Activated naive CD4-positive, alpha-beta T cell treated with anti-CD3 and anti-CD28 coated beads, Interleukin-2, amount 50 U/mL, for 24 hours (primary cell): ENCODE results near the gene SPTAN1.

Experiments
- H3K27ac Mint-ChIP-seq: one replicate; pipeline ENCODE4 v1.8.0; 2021; ENCODE audit warnings: mild to moderate bottlenecking, mixed read lengths
- H3K27me3 Mint-ChIP-seq: one replicate; pipeline ENCODE4 v1.8.0; 2021; ENCODE audit warnings: mixed read lengths
- H3K36me3 Mint-ChIP-seq: one replicate; pipeline ENCODE4 v1.8.0; 2021; ENCODE audit warnings: mixed read lengths
- H3K4me1 Mint-ChIP-seq: one replicate; pipeline ENCODE4 v1.8.0; 2021; ENCODE audit warnings: mixed read lengths
- H3K4me3 Mint-ChIP-seq: one replicate; pipeline ENCODE4 v1.8.0; 2021; ENCODE audit warnings: mild to moderate bottlenecking, mixed read lengths
- H3K9me3 Mint-ChIP-seq: one replicate; pipeline ENCODE4 v1.8.0; 2021; ENCODE audit warnings: mixed read lengths

Gene SPTAN1

DNA sequence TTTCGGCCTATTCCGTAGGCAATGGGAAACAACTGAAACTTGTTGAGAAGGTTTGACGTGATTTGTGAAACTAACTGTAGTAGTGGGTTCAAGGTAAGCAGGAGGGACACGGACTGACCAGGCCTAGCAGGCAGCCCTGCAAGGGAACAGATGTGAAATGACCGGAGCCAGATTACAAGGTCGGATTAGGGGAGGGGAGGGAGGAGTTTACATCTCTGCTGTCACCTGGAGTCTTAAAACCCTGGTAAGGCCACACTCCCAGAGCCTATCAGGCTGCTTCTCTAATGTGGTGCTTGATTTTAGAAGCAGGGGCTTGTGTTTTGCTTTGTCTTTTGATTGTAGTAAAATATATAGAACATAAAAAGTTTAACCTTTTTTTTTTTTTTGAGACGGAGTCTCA, 3.5 kb upstream of the SPTAN1 start:
- Mint-ChIP-seq H3K27me3 (no peaks in the 10 kb centered on the region), H3K4me3 (no peak overlapping the region), H3K9me3 (no peaks in the 10 kb centered on the region), H3K36me3 (no peaks in the 10 kb centered on the region), H3K4me1 (peaks cover 28% of the 10 kb centered on the region), H3K27ac (no peak overlapping the region)

- peak overlapping the region; percentile 11 for H3K4me3 Mint-ChIP-seq
- H3K27ac Mint-ChIP-seq: no peak overlapping the region
- peaks cover 28% of the 10 kb centered on the region for H3K4me1 Mint-ChIP-seq
These were observed 2.2 kb upstream of the SPTAN1 start for GRCh38 chr9:128550226-128550625.

DNA sequence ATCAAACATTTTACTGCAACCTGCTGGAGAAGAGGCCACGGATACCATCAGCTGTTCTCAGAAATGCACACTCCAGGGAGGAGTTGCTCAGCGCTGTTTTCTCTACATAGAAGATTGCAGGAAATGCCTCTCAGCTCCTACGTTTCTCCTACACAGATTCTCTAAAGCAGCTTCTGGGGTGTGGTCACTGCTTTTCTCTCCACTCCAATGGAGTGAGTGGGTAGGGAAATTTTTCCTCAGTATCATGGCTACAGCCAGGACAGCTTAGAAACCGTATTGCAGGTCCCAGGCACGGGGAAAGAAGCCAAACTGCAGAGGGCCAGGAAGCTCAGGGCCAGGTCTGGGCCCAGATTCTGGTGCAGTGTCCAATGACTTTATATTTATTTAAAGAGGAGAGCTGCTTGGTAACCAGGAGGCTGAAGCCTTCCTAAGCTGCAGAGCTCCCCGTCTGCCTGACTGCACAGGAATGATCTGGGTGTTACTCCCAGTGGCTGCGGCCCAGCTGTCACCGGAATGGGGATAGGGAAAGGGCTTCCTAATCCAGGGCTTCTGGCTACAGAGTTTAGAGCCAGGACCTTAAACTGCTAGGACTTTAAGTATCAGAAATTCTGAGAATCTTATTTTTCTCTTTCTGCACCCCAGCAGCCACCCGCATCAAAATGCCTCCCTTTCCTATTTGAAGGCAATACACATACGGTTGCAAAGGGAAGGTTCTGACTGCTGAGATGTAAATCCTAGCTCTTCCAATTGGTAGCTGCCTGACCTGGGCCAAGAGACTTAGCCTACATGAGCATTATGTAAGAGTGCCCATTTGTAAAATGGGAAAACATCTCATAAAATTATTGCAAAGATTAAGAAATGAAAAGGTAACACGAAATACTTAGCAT, 1.4 kb upstream of the SPTAN1 start:
- Mint-ChIP-seq H3K4me1 (peaks cover 28% of the 10 kb centered on the region), H3K4me3 (peak overlapping the region; percentile 11), H3K9me3 (no peaks in the 10 kb centered on the region), H3K27ac (peak overlapping the region; percentile 77), H3K36me3 (no peaks in the 10 kb centered on the region), H3K27me3 (no peaks in the 10 kb centered on the region)

More at GRCh38 chr9:128550226-128550625, 2.2 kb upstream of the SPTAN1 start:
- H3K36me3 Mint-ChIP-seq: no peaks in the 10 kb centered on the region
- no peaks in the 10 kb centered on the region for H3K9me3 Mint-ChIP-seq
- H3K27me3 Mint-ChIP-seq: no peaks in the 10 kb centered on the region

DNA sequence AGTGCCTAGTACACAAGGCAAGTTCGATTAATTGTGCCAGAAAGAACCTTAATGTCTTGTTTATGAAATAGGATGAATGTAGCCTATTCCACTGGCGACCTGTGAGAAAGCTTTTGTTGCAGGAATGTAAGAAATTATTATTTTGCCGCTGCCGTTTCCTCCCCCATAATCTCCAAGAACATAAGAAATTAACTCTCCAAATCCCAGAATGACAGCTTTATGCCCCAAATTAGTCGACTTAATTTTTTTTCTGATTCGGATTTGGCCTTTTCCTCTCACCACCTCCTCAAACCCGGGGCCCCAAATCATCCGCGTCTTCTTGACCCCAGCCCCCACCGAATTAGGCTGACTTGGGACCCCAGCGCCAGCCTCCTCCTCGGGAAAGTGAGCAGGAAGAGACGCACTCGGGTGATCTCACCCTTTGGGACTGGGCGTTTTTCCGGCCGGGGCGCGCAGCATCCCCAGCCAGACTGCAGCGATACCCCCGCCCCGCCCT, 682 bp upstream of the SPTAN1 start:
- no peaks in the 10 kb centered on the region for H3K36me3 Mint-ChIP-seq
- no peaks in the 10 kb centered on the region for H3K9me3 Mint-ChIP-seq
- H3K4me3 Mint-ChIP-seq: no peak overlapping the region
- H3K4me1 Mint-ChIP-seq: peaks cover 34% of the 10 kb centered on the region
- H3K27ac Mint-ChIP-seq: peak overlapping the region; percentile 77
- H3K27me3 Mint-ChIP-seq: no peaks in the 10 kb centered on the region

DNA sequence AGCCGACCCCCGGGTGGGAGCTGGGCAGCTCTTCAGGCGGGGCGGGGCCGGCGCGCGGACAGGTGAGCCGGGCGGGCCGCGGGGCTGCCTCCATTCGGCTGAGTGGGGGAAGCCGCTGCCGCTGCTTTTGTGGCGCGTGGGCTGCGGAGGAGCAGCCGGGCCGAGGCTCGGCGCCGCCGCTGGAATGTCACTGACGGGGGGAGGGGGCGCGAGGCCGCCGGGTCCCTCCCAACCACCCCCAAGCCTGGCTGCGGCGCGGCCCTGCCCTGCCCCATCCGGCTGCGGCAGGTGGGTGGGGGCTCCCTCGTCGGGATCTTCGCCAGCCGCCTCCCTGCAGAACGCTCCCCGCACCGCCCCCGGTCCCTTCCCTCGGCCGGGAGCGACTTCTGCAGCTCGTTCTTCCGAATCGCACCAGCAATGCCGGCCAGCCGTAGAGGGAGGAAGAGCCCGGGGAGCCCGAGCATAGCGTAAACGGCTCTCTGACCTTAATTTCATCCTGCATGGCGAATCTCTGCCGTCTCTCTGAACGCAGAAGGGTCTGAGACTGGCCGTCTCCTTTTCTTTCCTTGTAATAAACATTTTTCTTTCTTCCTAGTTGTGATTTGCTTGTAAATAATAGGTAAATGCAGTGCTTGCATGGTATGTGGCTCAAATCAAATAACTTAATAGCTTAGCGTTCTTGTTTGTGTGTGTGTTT, 505 bp downstream of the SPTAN1 start:
- peaks cover 44% of the 10 kb centered on the region for H3K4me1 Mint-ChIP-seq
- no peak overlapping the region for H3K27ac Mint-ChIP-seq
- no peaks in the 10 kb centered on the region for H3K9me3 Mint-ChIP-seq

GRCh38 chr9:128553728-128554127, 1.3 kb downstream of the SPTAN1 start:
- no peak overlapping the region for H3K27ac Mint-ChIP-seq
- H3K36me3 Mint-ChIP-seq: no peaks in the 10 kb centered on the region
- H3K27me3 Mint-ChIP-seq: no peaks in the 10 kb centered on the region
- no peak overlapping the region for H3K4me3 Mint-ChIP-seq
- H3K9me3 Mint-ChIP-seq: no peaks in the 10 kb centered on the region
- H3K4me1 Mint-ChIP-seq: peaks cover 53% of the 10 kb centered on the region

More for the DNA sequence above, 505 bp downstream of the SPTAN1 start:
- Mint-ChIP-seq H3K36me3 (no peaks in the 10 kb centered on the region), H3K4me3 (no peak overlapping the region), H3K27me3 (no peaks in the 10 kb centered on the region)

DNA sequence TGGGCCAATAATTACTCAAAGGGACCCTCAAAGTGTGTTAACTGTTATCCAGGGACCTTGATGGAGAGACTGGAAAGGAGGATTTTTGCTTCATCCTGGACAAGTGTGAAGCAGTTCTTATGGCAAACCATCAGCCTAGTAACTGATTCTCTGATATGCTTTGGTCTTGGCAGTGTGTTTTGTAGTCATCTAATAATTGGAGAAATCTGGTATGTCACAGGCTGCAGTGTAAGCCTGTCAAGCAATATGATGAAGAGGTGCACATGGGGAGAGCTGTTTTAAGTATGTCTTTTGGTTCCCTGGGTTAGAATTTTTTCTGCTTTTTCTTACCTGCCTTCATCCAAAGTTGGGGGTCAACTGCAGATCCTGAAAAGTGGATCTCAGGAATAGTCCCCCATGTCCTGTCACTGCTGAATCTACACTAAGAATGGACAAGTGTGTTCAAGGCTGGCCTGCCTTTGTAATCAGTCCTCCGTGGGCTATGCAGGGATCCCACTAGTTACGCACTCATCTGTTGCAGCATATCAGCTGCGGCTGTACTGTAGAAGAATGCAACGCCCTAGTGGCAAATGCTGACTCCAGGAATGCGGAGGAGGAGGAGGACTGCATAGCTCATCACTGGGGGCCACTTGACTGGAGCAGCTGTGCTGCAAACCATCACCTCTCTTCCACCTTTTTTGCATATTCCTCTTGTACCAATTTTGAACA, 1.9 kb downstream of the SPTAN1 start:
- Mint-ChIP-seq H3K4me1 (peaks cover 58% of the 10 kb centered on the region), H3K27ac (no peak overlapping the region), H3K36me3 (no peaks in the 10 kb centered on the region), H3K9me3 (no peaks in the 10 kb centered on the region), H3K4me3 (no peak overlapping the region), H3K27me3 (no peaks in the 10 kb centered on the region)

DNA sequence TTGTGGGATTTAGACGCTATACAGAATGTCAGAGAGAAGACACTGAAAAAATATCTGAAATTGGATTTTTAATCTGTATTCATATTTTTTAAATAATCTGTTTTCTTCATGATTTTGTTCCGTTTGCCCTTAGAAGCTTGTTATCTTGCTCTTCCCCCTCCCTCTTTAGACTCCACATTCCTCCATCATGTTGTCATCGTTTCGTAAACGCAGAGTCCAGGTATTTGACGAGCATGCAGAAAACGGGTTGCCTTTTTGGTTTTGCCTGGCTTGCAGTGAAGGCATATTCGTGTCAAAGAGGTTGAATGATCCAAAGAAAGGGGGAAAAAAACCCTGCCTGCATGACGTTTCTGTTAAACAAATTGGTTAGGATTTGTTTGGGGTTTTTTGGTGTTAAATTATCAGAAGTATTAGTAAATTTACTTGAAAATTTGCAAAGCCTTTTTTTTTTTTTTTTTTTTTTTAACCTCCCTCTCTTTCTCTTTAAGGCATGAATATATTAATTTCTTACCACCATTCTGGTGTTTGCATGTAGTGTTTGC, 2.9 kb downstream of the SPTAN1 start:
- Mint-ChIP-seq H3K27ac (no peak overlapping the region), H3K36me3 (no peaks in the 10 kb centered on the region), H3K4me3 (no peak overlapping the region), H3K9me3 (no peaks in the 10 kb centered on the region), H3K4me1 (peaks cover 48% of the 10 kb centered on the region), H3K27me3 (no peaks in the 10 kb centered on the region)

DNA sequence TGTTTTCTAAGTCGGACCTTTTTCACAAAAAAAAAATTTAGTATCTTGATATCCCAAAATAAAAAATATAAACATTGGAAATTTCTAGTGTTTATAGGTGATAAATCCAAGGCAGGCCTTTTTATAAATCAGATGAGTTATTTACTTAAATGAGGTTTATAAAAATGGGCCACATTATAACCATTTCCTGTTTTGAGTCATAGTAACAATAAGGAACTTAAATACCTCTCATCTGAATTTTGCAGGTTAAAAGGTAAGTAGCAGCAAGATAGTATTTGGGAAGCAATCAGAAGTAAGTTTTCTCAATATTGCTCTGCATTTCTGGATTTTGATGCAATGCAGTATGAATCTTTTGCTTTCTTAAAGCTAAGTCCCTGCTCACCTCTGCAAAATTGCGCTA, 3.9 kb downstream of the SPTAN1 start:
- no peaks in the 10 kb centered on the region for H3K27me3 Mint-ChIP-seq
- no peak overlapping the region for H3K4me3 Mint-ChIP-seq
- peaks cover 39% of the 10 kb centered on the region for H3K4me1 Mint-ChIP-seq
- H3K27ac Mint-ChIP-seq: no peak overlapping the region
- no peaks in the 10 kb centered on the region for H3K36me3 Mint-ChIP-seq
- no peaks in the 10 kb centered on the region for H3K9me3 Mint-ChIP-seq

DNA sequence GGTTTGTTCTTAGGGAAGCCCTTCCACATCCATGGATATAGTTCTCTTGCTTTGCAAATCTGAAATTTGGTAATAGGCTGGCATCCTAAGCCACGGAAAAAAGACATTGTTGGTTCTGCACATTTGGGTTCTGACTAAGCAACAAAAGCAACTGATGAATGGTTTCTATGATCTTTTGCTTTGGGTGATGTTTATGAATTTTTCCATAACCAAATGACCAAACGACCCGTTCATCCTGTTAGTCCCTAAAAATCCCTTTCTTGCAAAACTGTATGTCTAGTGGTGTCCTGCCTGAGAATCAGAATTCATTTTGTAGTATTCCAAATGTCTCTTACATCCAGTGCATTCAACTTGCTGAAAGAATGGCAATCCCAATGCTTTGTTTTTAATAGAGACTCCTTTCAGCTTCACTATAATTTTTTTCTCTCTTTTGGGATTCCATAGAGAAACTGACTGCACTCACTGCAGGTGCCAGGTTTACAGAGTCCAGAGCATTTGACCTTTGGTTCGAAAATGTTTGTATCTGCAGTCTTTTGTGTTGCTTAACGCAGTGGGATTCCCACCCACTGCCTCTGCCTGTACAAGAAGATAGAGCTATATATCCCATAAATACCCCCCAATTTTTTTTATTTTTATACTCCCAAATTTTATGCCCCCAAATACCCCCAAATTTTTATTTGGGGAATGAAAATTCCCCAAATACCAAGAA, 4.7 kb downstream of the SPTAN1 start:
- Mint-ChIP-seq H3K4me1 (peaks cover 35% of the 10 kb centered on the region), H3K27me3 (no peaks in the 10 kb centered on the region), H3K27ac (peak overlapping the region; percentile 30), H3K36me3 (no peaks in the 10 kb centered on the region), H3K4me3 (peak overlapping the region; percentile 33), H3K9me3 (no peaks in the 10 kb centered on the region)

GRCh38 chr9:128558431-128559310, 6.3 kb downstream of the SPTAN1 start:
- Mint-ChIP-seq H3K36me3 (peaks cover 2% of the 10 kb centered on the region), H3K27ac (peak overlapping the region; percentile 85), H3K4me1 (peaks cover 43% of the 10 kb centered on the region), H3K27me3 (no peaks in the 10 kb centered on the region), H3K9me3 (no peaks in the 10 kb centered on the region), H3K4me3 (peak overlapping the region; percentile 56)

GRCh38 chr9:128565578-128565977, 13.2 kb downstream of the SPTAN1 start:
- Mint-ChIP-seq H3K27me3 (no peaks in the 10 kb centered on the region), H3K4me1 (peaks cover 35% of the 10 kb centered on the region), H3K36me3 (peaks cover 4% of the 10 kb centered on the region), H3K9me3 (no peaks in the 10 kb centered on the region), H3K4me3 (no peak overlapping the region), H3K27ac (peak overlapping the region; percentile 41)

DNA sequence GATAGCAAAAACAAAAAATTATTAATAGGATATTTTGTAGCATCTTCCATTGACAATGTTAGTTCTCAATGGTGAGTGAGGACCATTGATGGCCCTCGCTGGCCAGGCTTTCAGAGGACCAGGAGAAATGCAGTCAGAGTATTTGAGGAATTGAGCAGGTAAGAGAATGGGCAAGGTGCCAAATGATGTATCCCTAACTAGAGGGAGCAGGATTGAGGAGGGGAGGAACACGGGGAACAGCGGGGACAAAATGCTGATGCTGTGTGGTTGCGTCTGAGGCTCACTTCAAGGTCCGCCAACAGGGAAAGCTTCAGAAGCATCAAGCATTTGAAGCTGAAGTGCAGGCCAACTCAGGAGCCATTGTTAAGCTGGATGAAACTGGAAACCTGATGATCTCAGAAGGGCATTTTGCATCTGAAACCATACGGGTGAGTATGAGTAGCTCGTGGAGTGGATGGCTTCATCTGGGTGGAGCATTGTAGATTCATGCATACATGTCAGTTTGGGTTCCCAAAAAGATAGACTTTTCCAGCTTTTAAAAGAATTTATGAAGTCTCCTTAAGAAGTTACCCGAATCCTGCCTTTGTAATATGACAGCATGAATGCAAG, 16.2 kb downstream of the SPTAN1 start:
- H3K36me3 Mint-ChIP-seq: peaks cover 7% of the 10 kb centered on the region
- no peaks in the 10 kb centered on the region for H3K27me3 Mint-ChIP-seq
- peak overlapping the region; percentile 30 for H3K27ac Mint-ChIP-seq
- peaks cover 35% of the 10 kb centered on the region for H3K4me1 Mint-ChIP-seq
- H3K4me3 Mint-ChIP-seq: no peak overlapping the region
- no peaks in the 10 kb centered on the region for H3K9me3 Mint-ChIP-seq

DNA sequence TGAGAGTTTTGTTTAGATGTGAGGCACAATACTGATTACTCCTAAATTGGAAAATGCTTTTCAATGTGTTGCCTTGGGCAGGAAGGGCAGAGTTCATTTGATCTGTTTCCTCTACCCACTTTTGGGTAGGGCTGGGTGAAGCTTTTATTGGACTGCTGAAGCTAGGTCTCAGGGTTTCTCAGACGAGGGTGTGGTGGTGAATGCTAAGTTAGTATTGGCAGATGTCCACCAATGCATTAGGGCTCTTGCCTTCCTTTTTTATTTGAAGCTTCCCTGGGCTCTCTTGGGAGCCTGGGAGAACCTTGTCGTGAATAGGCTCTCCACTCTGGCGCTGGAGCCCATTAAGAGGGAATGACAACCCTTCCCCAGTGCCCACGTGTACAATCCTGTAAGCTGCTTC, 23.1 kb downstream of the SPTAN1 start:
- Mint-ChIP-seq H3K36me3 (peaks cover 10% of the 10 kb centered on the region), H3K27me3 (no peaks in the 10 kb centered on the region), H3K9me3 (no peaks in the 10 kb centered on the region), H3K27ac (peak overlapping the region; percentile 59), H3K4me3 (no peak overlapping the region), H3K4me1 (peaks cover 22% of the 10 kb centered on the region)
